K562 (cell line): ENCODE measurements around the gene ATAD3B. TPM values are rescaled to one million over a fixed set of nuclear protein-coding genes. Genes with fewer than 3 reads are reported as not detected.

Experiments used
- ATAC-seq: fragments of 200-7000 bp; cut with Tn5 transposase; 3 replicates; pipeline ENCODE4 v1.9.1; 2020; ENCODE audit warnings: moderate library complexity
- BruUV-seq: library from RNA; stranded (reverse); fragments of 400-500 nt; replicated peaks from 2 replicates; lab custom pipeline; 2021; lab: Mats Ljungman, UMichigan
- CTCF ChIA-PET: fragments of 300-600 bp; formaldehyde crosslinking; extraction: SDS; loops from one replicate; lab custom pipeline; 2021; ENCODE audit warnings: low intra/inter-chr PET ratio; lab: Yijun Ruan, JAX
- POLR2A ChIA-PET: fragments of 300-600, 350-650 bp; sonication (Branson Sonifier 250); formaldehyde crosslinking; extraction: SDS; loops from one replicate; lab custom pipeline; 2021; ENCODE audit warnings: antibody characterized with exemption, inconsistent platforms; lab: Yijun Ruan, JAX
- DNase-seq, 4 experiments: peaks; one replicate each; pipeline versions ENCODE4 v3.0.0 to v3.0.0-alpha.2; 2011 to 2018; ENCODE audit warnings: low spot score in 3 of 4, mixed read lengths in 3 of 4; ENCODE audit errors: extremely low read depth in 1 of 4
- FAIRE-seq: peaks from 2 replicates; lab custom pipeline; 2011; peaks lifted over from hg19 to GRCh38; lab: Jason Lieb, UNC
- H2AFZ ChIP-seq: 2 replicates; pipeline ENCODE4 v1.6.0; 2011; ENCODE audit warnings: low read depth, low read length, control low read depth, inconsistent platforms
- H3K27ac ChIP-seq: fragments of 200-600 bp; 3 replicates; pipeline ENCODE4 v1.8.0; 2011; ENCODE audit warnings: low read depth, mild to moderate bottlenecking, control low read depth, inconsistent platforms, low read length, moderate library complexity, mixed read lengths; ENCODE audit errors: extremely low read depth
- H3K27me3 ChIP-seq, 2 experiments: fragments of 300-600 bp in 1 of 2; 2 replicates in 1 of 2; 3 replicates in 1 of 2; pipeline versions ENCODE4 v1.6.0 to v1.8.0; 2011; ENCODE audit warnings: inconsistent platforms in 2 of 2, low read length in 2 of 2, mild to moderate bottlenecking in 1 of 2, mixed read lengths in 1 of 2, moderate library complexity in 1 of 2; ENCODE audit not compliant: control insufficient read depth in 2 of 2, insufficient read depth in 2 of 2
- H3K36me3 ChIP-seq: fragments of 300-600 bp; 3 replicates; pipeline ENCODE4 v1.8.0; 2011; ENCODE audit warnings: mild to moderate bottlenecking, low read length, inconsistent platforms; ENCODE audit not compliant: control insufficient read depth, insufficient read depth
- H3K4me1 ChIP-seq, 2 experiments: fragments of 200-600 bp in 1 of 2; replicated peaks in 1 of 2; 2 replicates in 1 of 2; 3 replicates in 1 of 2; pipeline versions ENCODE4 v1.5.1 to v1.8.0; 2011; ENCODE audit warnings: inconsistent platforms in 2 of 2, low read length in 2 of 2, mild to moderate bottlenecking in 1 of 2, mixed read lengths in 1 of 2, moderate library complexity in 1 of 2; ENCODE audit not compliant: control insufficient read depth in 2 of 2, insufficient read depth in 2 of 2
- H3K4me2 ChIP-seq: 2 replicates; pipeline ENCODE4 v1.6.1; 2011; ENCODE audit warnings: low read length, control low read depth, inconsistent platforms, mixed read lengths; ENCODE audit not compliant: insufficient read depth
- H3K4me3 ChIP-seq: fragments of 200-600 bp; sonication (generic), shearing (Covaris generic); 2 replicates; pipeline ENCODE4 v1.5.1; 2016; ENCODE audit warnings: control low read depth, inconsistent platforms
- H3K79me2 ChIP-seq: fragments of 200-600 bp; 3 replicates; pipeline ENCODE4 v1.8.0; 2011; ENCODE audit warnings: low read length, inconsistent platforms; ENCODE audit not compliant: control insufficient read depth, insufficient read depth
- H3K9ac ChIP-seq, 2 experiments: 2 replicates each; pipeline versions ENCODE4 v1.6.0 to v1.6.1; 2011; ENCODE audit warnings: low read depth in 2 of 2, low read length in 2 of 2, control low read depth in 1 of 2, inconsistent platforms in 1 of 2, mild to moderate bottlenecking in 1 of 2, mixed read lengths in 1 of 2; ENCODE audit not compliant: insufficient read depth in 1 of 2
- H3K9me1 ChIP-seq: one replicate; pipeline ENCODE4 v1.6.0; 2011; ENCODE audit warnings: inconsistent platforms, mild to moderate bottlenecking, low read length, moderate library complexity; ENCODE audit not compliant: control insufficient read depth, insufficient read depth
- H3K9me3 ChIP-seq: replicated peaks from 2 replicates; pipeline ENCODE4 v1.5.1; 2011; ENCODE audit warnings: low read depth, low read length, inconsistent platforms; ENCODE audit not compliant: control insufficient read depth, insufficient read depth
- H4K20me1 ChIP-seq: replicated peaks from 2 replicates; pipeline ENCODE4 v1.6.1; 2011; ENCODE audit warnings: low read length, inconsistent platforms, mixed read lengths; ENCODE audit not compliant: control insufficient read depth, insufficient read depth
- CBX3 ChIP-seq, 2 experiments: IDR thresholded peaks; 1 replicate in 1 of 2; 2 replicates in 1 of 2; pipeline ENCODE4 v1.6.1; 2012; ENCODE audit warnings: inconsistent platforms in 2 of 2, low read length in 2 of 2, borderline replicate concordance in 1 of 2, control low read depth in 1 of 2
- HNRNPK ChIP-seq: fragments of 200-400 bp; formaldehyde crosslinking; IDR thresholded peaks from one replicate; pipeline ENCODE4 v1.6.1; 2018; ENCODE audit warnings: mild to moderate bottlenecking, low read depth, low read length; ENCODE audit not compliant: poor library complexity, severe bottlenecking
- MAZ ChIP-seq, 2 experiments: fragments of 450-650 bp in 1 of 2; sonication (generic) in 1 of 2; formaldehyde crosslinking; IDR thresholded peaks in 1 of 2; conservative IDR thresholded peaks in 1 of 2; 2 replicates each; pipeline versions ENCODE4 v1.4.0 to v1.5.0; 2020; ENCODE audit warnings: mild to moderate bottlenecking in 1 of 2, missing genetic modification reagents in 1 of 2
- PCBP1 ChIP-seq: fragments of 200-400 bp; formaldehyde crosslinking; IDR thresholded peaks from 2 replicates; pipeline ENCODE4 v1.6.1; 2018; ENCODE audit warnings: mild to moderate bottlenecking, low read depth, low read length; ENCODE audit not compliant: poor library complexity, severe bottlenecking
- PCBP2 ChIP-seq: fragments of 200-400 bp; formaldehyde crosslinking; IDR thresholded peaks from 2 replicates; pipeline ENCODE4 v1.6.1; 2018; ENCODE audit warnings: low read length, low read depth, mild to moderate bottlenecking, moderate library complexity; ENCODE audit not compliant: poor library complexity, severe bottlenecking
- SMAD4 ChIP-seq: fragments of 250-450 bp; sonication (Bioruptor Pico); conservative IDR thresholded peaks from 2 replicates; pipeline ENCODE4 v1.8.0; 2021; ENCODE audit warnings: inconsistent platforms, mild to moderate bottlenecking, moderate library complexity
- WGBS: fragments of 100-300 bp; shearing (Covaris generic); methylation state at CpG from one replicate; pipeline ENCODE4 v1.1.6; 2016; ENCODE audit warnings: low coverage, mixed read lengths; ENCODE audit not compliant: insufficient coverage; ENCODE audit errors: missing lambda C conversion rate; 5-methylcytosine and 5-hydroxymethylcytosine counted together
- in situ Hi-C: fragments of 300-500 bp; cut with MboI; formaldehyde crosslinking; loops from 4 replicates; pipeline ENCODE4 v1.15.0; 2018; ENCODE audit warnings: inconsistent platforms, mixed read lengths
- intact Hi-C: fragments of 100-400 bp; cut with micrococcal nuclease; formaldehyde crosslinking; loops from 2 replicates; pipeline ENCODE4 v1.14.2; 2022
- polyA plus RNA-seq, 8 experiments: library from polyadenylated mRNA; depleted of rRNA in 4 of 8; stranded (reverse) in 5 of 8; unstranded in 3 of 8; fragments of >200 nt; fragmentation: Nextera tagmentation in 2 of 8; fragmentation: Illumina TruSeq in 1 of 8; extraction: Ambion mirVana in 2 of 8; extraction: Trizol in 1 of 8; gene quantifications; 2 replicates each; pipeline versions ENCODE4 v1.2.1 to v1.2.3, GENCODE V29; 2011 to 2014; ENCODE audit warnings: inconsistent platforms in 1 of 8, missing spikeins in 1 of 8
- total RNA-seq, 7 experiments: library from RNA; depleted of rRNA in 6 of 7; stranded (reverse); fragments of >200 nt in 6 of 7; fragmentation: Illumina TruSeq in 2 of 7; extraction: Trizol in 2 of 7; gene quantifications; 2 replicates each; pipeline versions ENCODE4 v1.2.1 to v1.2.3, GENCODE V29; 2011 to 2021; ENCODE audit warnings: low replicate concordance in 1 of 7

Gene ATAD3B
- total and polyA plus RNA-seq, 9 of the 15 experiments (the other 6 are each of a cell fraction or from before 2014, with no cell fraction given) = 0.07 to 113 (median 27.7) TPM

- Histone ChIP-seq H3K79me2 (no peaks in the 10 kb centered on the region), H3K27ac (no peak overlapping the region), H3K9ac (no peak overlapping the region), H2AFZ (no peak overlapping the region), H3K4me1 (peaks cover 23 to 63% of the 10 kb centered on the region in 2 experiments), H4K20me1 (no peaks in the 10 kb centered on the region), H3K4me3 (no peak overlapping the region), H3K27me3 (no peaks in the 10 kb centered on the region), H3K9me1 (no peaks in the 10 kb centered on the region), H3K36me3 (no peaks in the 10 kb centered on the region), H3K9me3 (no peaks in the 10 kb centered on the region), H3K4me2 (no peak overlapping the region)
- ChIA-PET CTCF (no interaction called here), POLR2A (interaction anchor here (0.6 to 0.7 kb wide), 2 partner anchors 20 to 179 kb away, joined by 3 read pairs; no protein-coding TSS in a partner anchor)
- WGBS = 63% methylated on average over 16 of the region's 19 CpGs
- intact Hi-C loops = no loop called here
- TF ChIP-seq PCBP1 (peak; percentile 98), MAZ (CRISPR knock-in tag; conservative IDR thresholded peaks at IDR 0.05 in 1 of 2, IDR thresholded peaks at IDR 0.05 in 1 of 2) (no peak), CBX3 (IDR thresholded peaks at IDR 0.05; ENCODE audit: borderline replicate concordance in 1 of 2, low read length in 2 of 2) (peak in 1 of 2 experiments; percentile 63; a peak in 1 of 3 replicates), SMAD4 (CRISPR knock-in tag) (no peak), PCBP2 (peak; percentile 52), HNRNPK (peak; percentile 54)
- no peak for ATAC-seq
- in situ Hi-C loops = no loop called here
- peak; percentile 15 for FAIRE-seq
- DNase-seq = no peak
- no TSS peak for BruUV-seq
Measured at GRCh38 chr1:1428174-1428573, 43.4 kb upstream of the ATAD3B start.
